T47D (cell line): ENCODE data around the gene OR5B3.

Experiments used
- DNase-seq, 2 experiments: peaks; one replicate each; pipeline versions ENCODE4 v3.0.0 to v3.0.0-alpha.2; 2011 to 2012; ENCODE audit warnings: low read depth in 1 of 2, low spot score in 1 of 2
- JUND ChIP-seq: IDR thresholded peaks from 2 replicates; pipeline ENCODE4 v1.6.1; 2012; ENCODE audit warnings: low read depth
- in situ Hi-C: cut with HindIII; loops from 2 replicates; pipeline ENCODE4 v1.10.0; 2016; ENCODE audit warnings: low sequenced_read_pairs, low pct_unique_long_range_greater_than_20kb

Gene OR5B3

GRCh38 chr11:58391879-58392278 lies 14.8 kb downstream of the OR5B3 start:
- in situ Hi-C loops = no loop called here
- no peak for TF ChIP-seq JUND
- no peak for DNase-seq

- TF ChIP-seq JUND = no peak
- in situ Hi-C loops = no loop called here
- no peak for DNase-seq
These were observed 16.1 kb downstream of the OR5B3 start for GRCh38 chr11:58390551-58391063.

- TF ChIP-seq JUND = no peak
- in situ Hi-C loops = no loop called here
- DNase-seq = no peak
These were observed 47.7 kb downstream of the OR5B3 start, which contains the start of gene OR5B17 for GRCh38 chr11:58358969-58359368. Gene OR5B17 (minus strand): TSS chr11:58359069. CDS start chr11:58359069, 0 bp downstream.

- TF ChIP-seq JUND = no peak
- in situ Hi-C loops = no loop called here
- no peak for DNase-seq
These were observed 51.9 kb downstream of the OR5B3 start for GRCh38 chr11:58354727-58355126.
